SU-DHL-6 (cell line): Measurements from ENCODE around the gene APC2.
"Not testable (repeated sequence)": the region's sequence is repeated elsewhere in the genome, so short reads cannot be mapped to it uniquely, and the experiment has no call there.

Experiments
- H2AFZ ChIP-seq: fragments of 200-600 bp; sonication (generic); 2 replicates; pipeline ENCODE4 v1.6.1; 2014; ENCODE audit warnings: low read depth, mild to moderate bottlenecking, moderate library complexity, mixed read lengths, antibody characterized with exemption, low read length; ENCODE audit not compliant: severe bottlenecking
- H3F3A ChIP-seq: fragments of 200-600 bp; shearing (Covaris generic); 2 replicates; pipeline ENCODE4 v1.6.0; 2016; ENCODE audit warnings: antibody characterized with exemption, mild to moderate bottlenecking; ENCODE audit not compliant: insufficient read depth
- H3K27ac ChIP-seq: fragments of 200-600 bp; sonication (generic); 2 replicates; pipeline ENCODE4 v1.5.1; 2016; ENCODE audit warnings: low read depth, mild to moderate bottlenecking, low read length, moderate library complexity, mixed read lengths
- H3K27me3 ChIP-seq: fragments of 200-600 bp; sonication (generic), shearing (Covaris generic); 2 replicates; pipeline ENCODE4 v1.6.0; 2014; ENCODE audit warnings: mild to moderate bottlenecking, low read length
- H3K36me3 ChIP-seq: fragments of 200-600 bp; sonication (generic); 2 replicates; pipeline ENCODE4 v1.6.1; 2014; ENCODE audit warnings: mild to moderate bottlenecking, low read length, mixed read lengths
- H3K4me2 ChIP-seq: fragments of 300-600, 200-600 bp; shearing (Covaris generic), sonication (generic); 2 replicates; pipeline ENCODE4 v1.6.0; 2014; ENCODE audit warnings: low read length, low read depth, mild to moderate bottlenecking; ENCODE audit not compliant: poor library complexity, severe bottlenecking
- H3K4me3 ChIP-seq: fragments of 200-600 bp; sonication (generic); 2 replicates; pipeline ENCODE4 v1.5.1; 2014; ENCODE audit warnings: antibody characterized with exemption, low read length, mild to moderate bottlenecking, mixed read lengths; ENCODE audit not compliant: insufficient read depth, poor library complexity, severe bottlenecking
- H3K79me2 ChIP-seq: fragments of 200-600 bp; sonication (generic); 2 replicates; pipeline ENCODE4 v1.6.1; 2014; ENCODE audit warnings: mild to moderate bottlenecking, low read length, moderate library complexity; ENCODE audit not compliant: insufficient read depth
- H3K9ac ChIP-seq: fragments of 200-600 bp; sonication (generic); 2 replicates; pipeline ENCODE4 v1.7.0; 2014; ENCODE audit warnings: mild to moderate bottlenecking, low read length
- H3K9me2 ChIP-seq: fragments of 200-600 bp; sonication (generic); replicated peaks from 2 replicates; pipeline ENCODE4 v1.6.1; 2014; ENCODE audit warnings: low read length; ENCODE audit not compliant: insufficient read depth
- H3K9me3 ChIP-seq: fragments of 200-600 bp; sonication (generic); 2 replicates; pipeline ENCODE4 v1.6.1; 2014; ENCODE audit warnings: low read length, mixed read lengths; ENCODE audit not compliant: insufficient read depth
- H4K20me1 ChIP-seq: fragments of 200-600 bp; sonication (generic); 2 replicates; pipeline ENCODE4 v1.6.1; 2014; ENCODE audit warnings: low read depth, mild to moderate bottlenecking, antibody characterized with exemption, low read length, moderate library complexity, mixed read lengths
- CTCF ChIP-seq: fragments of 200-600 bp; sonication (generic); IDR thresholded peaks from one replicate; pipeline ENCODE4 v1.5.1; 2017; ENCODE audit warnings: antibody characterized with exemption, mild to moderate bottlenecking, low read length, moderate library complexity; ENCODE audit not compliant: insufficient read depth, poor library complexity, severe bottlenecking
- EZH2phosphoT487 ChIP-seq: fragments of 200-600 bp; sonication (generic), shearing (Covaris generic); conservative IDR thresholded peaks from 2 replicates; pipeline ENCODE4 v1.6.1; 2018; ENCODE audit warnings: mild to moderate bottlenecking, antibody characterized with exemption, low read length, moderate library complexity, mixed read lengths

The APC2 gene

GRCh38 chr19:1497578-1498235, 47.8 kb downstream of the APC2 start:
- Histone ChIP-seq H3K9me3 (no peaks in the 10 kb centered on the region), H3K4me3 (no peak overlapping the region), H3K9me2 (no peaks in the 10 kb centered on the region), H3K36me3 (no peaks in the 10 kb centered on the region), H3K27ac (no peak overlapping the region), H3K27me3 (no peaks in the 10 kb centered on the region), H3K79me2 (no peaks in the 10 kb centered on the region), H4K20me1 (no peaks in the 10 kb centered on the region), H3K4me2 (no peak overlapping the region), H2AFZ (no peak overlapping the region), H3F3A (no peaks in the 10 kb centered on the region), H3K9ac (no peak overlapping the region)
- TF ChIP-seq EZH2phosphoT487 (no peak), CTCF (no peak)

- not testable (repeated sequence) for H3F3A ChIP-seq, H4K20me1 ChIP-seq, H3K9me3 ChIP-seq, H3K27me3 ChIP-seq, H3K36me3 ChIP-seq, H3K4me3 ChIP-seq, H3K9me2 ChIP-seq, H3K4me2 ChIP-seq, H3K79me2 ChIP-seq, H3K9ac ChIP-seq, H3K27ac ChIP-seq, H2AFZ ChIP-seq
Observed at GRCh38 chr19:1499231-1499630, 49.3 kb downstream of the APC2 start.

- no peak overlapping the region for H3K4me3 ChIP-seq
Observed at GRCh38 chr19:1501200-1501595, 51.3 kb downstream of the APC2 start.

More at GRCh38 chr19:1501200-1501595, 51.3 kb downstream of the APC2 start:
- no peaks in the 10 kb centered on the region for H3K36me3 ChIP-seq
- H2AFZ ChIP-seq, result no peak overlapping the region
- no peaks in the 10 kb centered on the region for H4K20me1 ChIP-seq
- no peak overlapping the region for H3K9ac ChIP-seq
- no peak overlapping the region for H3K27ac ChIP-seq
- H3K9me3 ChIP-seq, result no peaks in the 10 kb centered on the region
- no peak for TF ChIP-seq CTCF
- no peak for TF ChIP-seq EZH2phosphoT487
- no peaks in the 10 kb centered on the region for H3K9me2 ChIP-seq
- no peaks in the 10 kb centered on the region for H3F3A ChIP-seq
- no peaks in the 10 kb centered on the region for H3K79me2 ChIP-seq
- H3K27me3 ChIP-seq, result no peaks in the 10 kb centered on the region
- H3K4me2 ChIP-seq, result no peak overlapping the region
